Endothelial cell (in vitro differentiated cells): ENCODE measurements around the gene TMEM215. TPM values are rescaled to one million over a fixed set of nuclear protein-coding genes. Genes with fewer than 3 reads are reported as not detected.

ENCODE experiments used
- DNase-seq: peaks from one replicate; pipeline ENCODE4 v3.0.0; 2021; ENCODE audit warnings: low spot score
- H3K27ac Mint-ChIP-seq: one replicate; pipeline ENCODE4 v1.8.0; 2021; ENCODE audit warnings: mixed read lengths, inconsistent platforms; ENCODE audit not compliant: unreplicated experiment
- H3K27me3 Mint-ChIP-seq: one replicate; pipeline ENCODE4 v1.8.0; 2021; ENCODE audit warnings: mild to moderate bottlenecking, moderate library complexity, mixed read lengths, inconsistent platforms; ENCODE audit not compliant: unreplicated experiment
- H3K36me3 Mint-ChIP-seq: one replicate; pipeline ENCODE4 v1.8.0; 2021; ENCODE audit warnings: mild to moderate bottlenecking, low read depth, mixed read lengths, inconsistent platforms; ENCODE audit not compliant: unreplicated experiment
- H3K4me1 Mint-ChIP-seq: one replicate; pipeline ENCODE4 v1.8.0; 2021; ENCODE audit warnings: mild to moderate bottlenecking, mixed read lengths, inconsistent platforms; ENCODE audit not compliant: unreplicated experiment
- H3K4me3 Mint-ChIP-seq: one replicate; pipeline ENCODE4 v1.8.0; 2021; ENCODE audit warnings: mild to moderate bottlenecking, mixed read lengths, inconsistent platforms; ENCODE audit not compliant: unreplicated experiment
- H3K9me3 Mint-ChIP-seq: one replicate; pipeline ENCODE4 v1.8.0; 2021; ENCODE audit warnings: mixed read lengths, inconsistent platforms; ENCODE audit not compliant: unreplicated experiment
- total RNA-seq: library from RNA; stranded (reverse); fragmentation: NEBNext Ultra II Directional; extraction: Animal tissue kit (Norgen Biotek cat#: 25700); gene quantifications from one replicate; pipeline ENCODE4 v1.2.1, GENCODE V29; 2021; ENCODE audit not compliant: unreplicated experiment
- TF ChIP-seq, protein P1 (sequence below): fragments of 200-600 bp; sonication (generic); IDR thresholded peaks from one replicate; pipeline ENCODE4 v1.5.0; 2021; ENCODE audit warnings: antibody characterized with exemption; ENCODE audit not compliant: unreplicated experiment

TMEM215 gene
- total RNA-seq, 1 donor from 2014 or later, result 0.18 TPM

DNA sequence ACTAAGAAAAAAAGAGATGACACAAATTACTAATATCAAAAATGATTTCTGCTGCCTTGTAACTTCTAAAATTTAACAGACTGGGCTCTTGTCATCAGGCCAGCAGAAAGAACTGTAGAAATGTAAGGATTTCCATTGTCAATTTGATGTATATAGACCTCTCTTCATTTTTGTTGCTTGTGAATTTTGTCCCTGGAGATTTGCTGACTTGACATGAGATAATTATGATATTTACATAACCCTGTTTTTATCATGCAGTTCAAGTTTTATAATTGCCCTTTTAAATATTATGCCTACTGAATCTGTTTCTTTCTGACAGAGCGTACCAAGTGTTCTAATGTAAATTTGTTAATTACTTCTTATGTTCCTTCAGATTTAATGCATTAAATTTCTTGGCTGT lies 23.9 kb downstream of the TMEM215 start:
- H3K4me3 Mint-ChIP-seq, result no peak overlapping the region
- H3K27me3 Mint-ChIP-seq, result no peaks in the 10 kb centered on the region
- no peaks in the 10 kb centered on the region for H3K9me3 Mint-ChIP-seq
- H3K36me3 Mint-ChIP-seq, result no peaks in the 10 kb centered on the region
- no peak for DNase-seq
- TF ChIP-seq, protein P1, sequence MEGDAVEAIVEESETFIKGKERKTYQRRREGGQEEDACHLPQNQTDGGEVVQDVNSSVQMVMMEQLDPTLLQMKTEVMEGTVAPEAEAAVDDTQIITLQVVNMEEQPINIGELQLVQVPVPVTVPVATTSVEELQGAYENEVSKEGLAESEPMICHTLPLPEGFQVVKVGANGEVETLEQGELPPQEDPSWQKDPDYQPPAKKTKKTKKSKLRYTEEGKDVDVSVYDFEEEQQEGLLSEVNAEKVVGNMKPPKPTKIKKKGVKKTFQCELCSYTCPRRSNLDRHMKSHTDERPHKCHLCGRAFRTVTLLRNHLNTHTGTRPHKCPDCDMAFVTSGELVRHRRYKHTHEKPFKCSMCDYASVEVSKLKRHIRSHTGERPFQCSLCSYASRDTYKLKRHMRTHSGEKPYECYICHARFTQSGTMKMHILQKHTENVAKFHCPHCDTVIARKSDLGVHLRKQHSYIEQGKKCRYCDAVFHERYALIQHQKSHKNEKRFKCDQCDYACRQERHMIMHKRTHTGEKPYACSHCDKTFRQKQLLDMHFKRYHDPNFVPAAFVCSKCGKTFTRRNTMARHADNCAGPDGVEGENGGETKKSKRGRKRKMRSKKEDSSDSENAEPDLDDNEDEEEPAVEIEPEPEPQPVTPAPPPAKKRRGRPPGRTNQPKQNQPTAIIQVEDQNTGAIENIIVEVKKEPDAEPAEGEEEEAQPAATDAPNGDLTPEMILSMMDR, result no peak
- H3K27ac Mint-ChIP-seq, result no peak overlapping the region
- no peaks in the 10 kb centered on the region for H3K4me1 Mint-ChIP-seq

DNA sequence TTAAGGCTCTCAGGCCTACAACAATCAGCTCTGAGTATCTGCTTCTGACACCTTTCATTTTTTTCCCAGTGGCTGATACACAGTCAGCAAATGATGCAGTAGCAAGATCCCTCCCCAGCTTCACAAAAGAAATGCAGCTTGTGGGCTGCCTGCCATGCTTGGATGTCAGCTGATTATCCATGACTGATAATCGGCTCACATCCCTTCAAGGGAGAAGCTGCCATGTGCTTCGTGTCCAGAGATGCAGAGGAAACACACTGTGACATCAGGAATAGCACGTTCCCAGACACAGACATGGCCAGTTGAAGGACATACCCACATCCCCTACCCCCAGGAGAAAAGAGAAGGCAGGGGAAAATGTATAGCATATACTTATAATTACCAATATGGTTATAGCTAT lies 27.9 kb downstream of the TMEM215 start:
- TF ChIP-seq, protein P1, result no peak
- Mint-ChIP-seq H3K27me3 (peaks cover 2% of the 10 kb centered on the region), H3K4me3 (no peak overlapping the region), H3K4me1 (no peaks in the 10 kb centered on the region), H3K27ac (no peak overlapping the region), H3K36me3 (no peaks in the 10 kb centered on the region), H3K9me3 (no peaks in the 10 kb centered on the region)
- no peak for DNase-seq

DNA sequence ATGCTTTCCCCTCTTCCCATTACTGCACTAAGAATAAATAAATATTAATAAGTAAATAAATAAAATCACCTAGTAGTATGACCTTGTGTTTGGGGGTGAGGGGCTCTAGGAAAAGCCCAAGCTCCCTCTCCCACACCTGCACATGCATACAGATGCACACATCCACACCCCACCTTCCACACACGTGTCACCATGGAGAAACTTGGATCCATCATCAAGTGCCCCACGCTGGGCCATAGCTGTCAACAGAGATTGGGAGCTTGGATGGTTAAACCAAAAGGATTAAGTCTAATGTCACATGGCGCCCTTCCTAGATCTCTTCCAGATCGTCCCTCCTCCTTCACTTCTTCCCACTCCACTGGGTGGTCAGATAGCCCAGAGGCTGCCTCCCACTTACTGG lies 37.0 kb downstream of the TMEM215 start:
- H3K4me1 Mint-ChIP-seq, result peaks cover 4% of the 10 kb centered on the region
- no peak overlapping the region for H3K4me3 Mint-ChIP-seq
- no peak overlapping the region for H3K27ac Mint-ChIP-seq
- H3K27me3 Mint-ChIP-seq, result no peaks in the 10 kb centered on the region
- DNase-seq, result no peak
- H3K9me3 Mint-ChIP-seq, result no peaks in the 10 kb centered on the region
- H3K36me3 Mint-ChIP-seq, result no peaks in the 10 kb centered on the region
- TF ChIP-seq, protein P1, result no peak

DNA sequence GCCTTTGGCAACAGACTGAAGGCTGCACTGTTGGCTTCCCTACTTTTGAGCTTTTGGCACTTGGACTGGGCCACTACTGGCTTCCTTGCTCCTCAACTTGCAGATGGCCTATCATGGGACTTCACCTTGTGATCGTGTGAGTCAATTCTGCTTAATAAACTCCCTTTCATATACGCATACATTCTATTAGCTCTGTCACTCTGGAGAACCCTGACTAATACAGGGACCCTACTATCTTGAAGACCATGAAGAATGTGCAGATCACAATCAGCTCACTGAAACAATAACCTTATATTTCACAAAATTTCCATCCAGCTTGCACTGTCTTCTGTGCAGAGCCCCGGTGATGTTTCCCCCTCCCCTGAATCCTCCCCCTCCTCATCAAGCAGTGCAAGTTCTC lies 39.8 kb downstream of the TMEM215 start:
- DNase-seq, result no peak
- TF ChIP-seq, protein P1, result no peak
- Mint-ChIP-seq H3K4me3 (no peak overlapping the region), H3K27me3 (no peaks in the 10 kb centered on the region), H3K4me1 (no peaks in the 10 kb centered on the region), H3K27ac (no peak overlapping the region), H3K36me3 (no peaks in the 10 kb centered on the region), H3K9me3 (no peaks in the 10 kb centered on the region)

DNA sequence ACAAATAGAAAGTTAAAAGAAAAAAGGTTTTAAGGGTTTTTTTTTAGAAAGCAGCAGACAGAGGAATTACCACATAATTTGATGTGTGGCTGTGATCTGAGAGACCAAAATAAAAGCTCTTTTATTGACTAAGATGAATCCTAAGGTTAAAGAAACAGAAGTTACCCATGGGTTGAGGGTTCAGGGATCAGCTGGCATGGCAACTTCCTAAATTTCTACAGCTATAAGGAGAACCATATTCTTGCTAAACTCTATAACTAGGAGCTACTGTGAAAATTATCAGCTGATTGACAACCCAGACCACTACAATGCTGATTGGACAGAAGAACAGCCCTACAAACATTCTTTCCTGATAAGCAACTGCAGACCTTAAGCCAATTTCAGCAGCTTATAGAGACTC lies 40.2 kb downstream of the TMEM215 start:
- Mint-ChIP-seq H3K4me1 (no peaks in the 10 kb centered on the region), H3K36me3 (no peaks in the 10 kb centered on the region), H3K27ac (no peak overlapping the region), H3K27me3 (no peaks in the 10 kb centered on the region), H3K4me3 (no peak overlapping the region), H3K9me3 (no peaks in the 10 kb centered on the region)
- DNase-seq, result no peak
- TF ChIP-seq, protein P1, result no peak
